HG03045 (cell line): ENCODE data around the gene GADL1.

Source experiments
- ATAC-seq: cut with Tn5 transposase; IDR thresholded peaks from one replicate; pipeline ENCODE4 v1.9.1; 2021; ENCODE audit warnings: mild to moderate bottlenecking, moderate library complexity; ENCODE audit not compliant: unreplicated experiment

GADL1 gene

DNA sequence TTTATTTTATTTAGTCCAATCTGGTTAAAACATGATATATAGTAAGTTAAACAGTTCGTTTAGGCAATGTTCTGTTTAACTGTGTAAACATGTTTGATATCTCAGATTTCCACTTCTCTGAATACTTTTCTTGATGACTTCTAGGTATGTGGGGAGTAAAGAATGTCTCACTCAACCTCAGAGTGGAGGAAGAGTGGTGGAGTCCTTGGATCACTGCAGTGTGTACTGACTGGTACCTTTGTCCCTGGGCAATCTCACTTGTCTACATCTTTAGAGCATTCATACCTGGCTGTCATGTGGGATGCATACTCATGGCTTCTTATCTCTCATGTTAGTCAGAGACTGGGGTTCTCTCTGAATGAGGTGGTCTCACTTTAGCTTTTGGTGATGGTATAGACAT is 15.6 kb downstream of the GADL1 start:
- no peak for ATAC-seq

DNA sequence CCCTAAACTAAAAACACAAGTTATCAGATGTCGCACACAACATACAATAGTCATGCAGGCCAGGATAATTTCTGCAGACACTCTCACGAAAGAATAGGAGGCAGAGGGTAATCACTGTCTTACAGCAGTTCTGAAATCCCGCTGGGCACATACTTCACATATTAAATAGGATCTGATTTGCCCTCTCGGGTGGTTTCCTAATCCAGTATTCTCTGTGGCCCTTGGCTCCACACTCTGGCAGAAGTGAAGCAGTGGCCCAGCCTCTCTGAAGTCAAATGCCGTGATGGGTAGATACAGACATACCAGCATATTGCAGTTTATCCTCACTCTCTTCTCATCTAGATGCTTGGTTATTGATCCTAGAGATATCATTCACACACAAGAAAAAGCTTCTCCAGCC is 19.0 kb downstream of the GADL1 start:
- ATAC-seq = no peak

DNA sequence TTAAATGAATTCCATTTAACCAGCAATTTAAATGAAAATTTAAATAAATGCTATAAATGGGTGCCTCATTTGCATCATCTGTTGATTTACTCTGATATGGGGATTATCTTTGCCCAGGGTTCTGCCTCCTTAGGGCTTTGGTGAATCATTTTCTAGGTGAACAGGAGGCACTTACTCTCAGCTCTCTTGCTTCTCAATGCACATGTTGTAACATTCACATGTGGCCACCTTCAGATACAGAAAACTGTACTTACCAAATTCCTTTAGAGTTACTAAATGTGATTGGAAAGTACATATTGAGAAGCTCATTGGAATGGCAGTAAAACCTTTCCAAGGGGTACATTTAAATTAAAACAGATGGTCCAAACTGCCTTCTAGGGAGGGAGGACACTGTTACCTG is 20.8 kb downstream of the GADL1 start:
- no peak for ATAC-seq

DNA sequence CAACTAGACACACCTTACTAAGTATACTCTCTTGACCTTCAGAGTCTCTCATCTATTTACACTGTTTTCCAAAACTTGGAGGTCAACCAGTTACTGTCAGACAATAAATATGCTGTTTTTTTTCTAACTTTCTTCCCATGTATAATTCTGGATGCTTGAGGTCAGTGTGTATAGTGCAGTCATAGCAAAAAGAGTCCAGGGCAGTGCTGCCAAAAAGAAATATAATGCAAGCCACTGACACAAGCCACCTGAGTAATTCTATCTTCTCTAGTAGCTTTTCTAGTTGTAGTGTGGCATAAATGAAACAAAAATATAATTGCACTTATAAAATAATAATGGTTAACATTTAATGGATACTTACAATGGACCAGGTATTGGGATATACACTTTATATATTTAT is 21.6 kb downstream of the GADL1 start:
- no peak for ATAC-seq

DNA sequence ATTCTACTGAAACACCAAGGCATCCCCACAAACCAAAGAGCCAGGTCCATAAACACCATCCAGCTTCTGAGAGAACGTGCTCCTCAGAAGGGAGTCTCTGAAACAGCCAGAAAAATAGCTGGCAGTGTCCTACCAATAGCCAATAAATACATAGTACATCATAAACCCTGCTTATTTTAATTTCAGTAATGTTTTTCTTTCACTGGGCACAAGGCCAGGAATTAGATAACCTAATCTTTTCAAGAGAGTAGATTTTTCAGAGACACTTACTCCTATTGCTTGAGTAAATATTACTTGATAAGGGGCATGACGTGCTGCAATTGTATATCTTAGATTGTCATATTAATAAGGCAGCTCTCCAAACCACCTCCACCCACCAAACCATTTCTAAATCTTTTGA is 22.7 kb downstream of the GADL1 start:
- ATAC-seq = no peak

DNA sequence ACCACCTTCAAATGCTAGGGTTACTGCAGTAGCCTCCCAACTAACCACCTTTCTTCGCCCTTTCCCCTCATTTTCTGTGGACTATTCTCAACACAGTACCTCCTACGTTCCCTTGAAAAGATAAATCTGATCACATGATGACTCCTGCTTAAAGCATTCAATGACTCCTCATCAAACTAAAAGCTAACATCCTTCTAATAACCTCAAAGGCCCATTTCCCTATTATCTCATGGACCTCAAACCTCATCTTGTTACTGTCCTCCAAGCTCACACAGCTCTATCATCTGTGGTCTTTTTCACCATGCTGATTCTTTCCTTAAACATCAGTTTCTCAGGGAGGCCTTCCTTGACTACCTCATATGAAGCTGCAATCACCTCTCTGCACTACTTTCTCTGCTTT is 29.6 kb downstream of the GADL1 start:
- no peak for ATAC-seq

DNA sequence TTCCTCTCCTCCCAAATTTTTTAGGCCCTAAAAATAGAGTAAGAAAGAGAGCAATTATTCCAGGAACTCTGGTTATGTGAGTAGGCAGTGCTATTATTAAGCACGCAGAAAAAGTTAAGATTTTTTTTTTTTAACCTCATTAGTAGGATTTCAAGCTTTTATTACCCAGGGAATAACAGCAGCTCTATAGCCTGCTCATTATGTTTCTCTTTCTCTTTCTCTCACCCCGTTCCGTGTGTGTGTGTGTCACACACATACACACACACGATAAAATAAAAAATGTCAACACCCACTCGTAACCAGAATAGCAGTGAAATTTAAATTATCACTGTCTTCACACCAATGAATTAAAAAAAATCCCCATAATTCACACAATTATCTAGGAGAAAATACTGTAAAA is 30.3 kb downstream of the GADL1 start:
- ATAC-seq = no peak

DNA sequence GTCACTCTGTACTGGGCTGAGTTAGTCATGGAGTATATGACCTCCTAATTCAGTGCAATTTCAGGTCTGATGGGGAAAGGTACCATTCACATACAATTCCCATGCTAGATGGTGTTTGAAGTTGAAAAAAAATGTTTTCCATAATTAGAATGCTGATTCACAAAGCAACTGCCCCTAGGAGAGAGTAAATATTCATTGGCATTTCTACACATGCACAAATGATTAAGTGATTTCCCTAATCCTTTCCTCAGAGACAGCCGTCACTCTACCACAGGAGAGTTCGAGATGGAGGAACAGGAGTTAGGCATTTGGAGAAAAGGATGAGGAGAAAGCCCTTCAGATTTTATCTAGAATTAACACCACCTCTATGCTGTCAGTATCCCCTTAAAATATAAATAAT is 32.5 kb downstream of the GADL1 start:
- ATAC-seq = no peak

DNA sequence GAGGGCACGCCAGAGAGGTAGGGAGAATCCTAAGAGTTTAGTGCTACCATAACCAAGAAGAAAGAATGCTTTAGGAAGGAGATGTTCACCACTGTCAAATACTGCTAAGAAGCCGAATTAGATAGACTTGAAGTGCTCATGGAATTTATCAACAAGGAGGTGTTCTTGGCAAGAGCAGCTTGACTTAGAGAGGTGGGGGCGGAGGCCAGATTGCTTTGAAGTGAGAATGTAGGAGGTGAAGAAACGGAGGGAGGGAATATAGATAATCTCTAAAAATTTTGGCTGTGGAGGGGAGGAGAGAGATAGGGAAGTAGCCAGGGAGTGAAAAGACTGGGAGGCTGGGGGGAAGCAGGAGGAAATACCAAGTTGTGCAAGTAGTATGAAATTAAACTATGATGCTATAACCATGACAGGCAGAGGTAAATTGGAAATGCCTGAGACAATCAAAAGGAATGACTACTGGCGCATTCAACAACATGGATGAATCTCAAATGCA is 35.5 kb downstream of the GADL1 start:
- ATAC-seq = no peak

DNA sequence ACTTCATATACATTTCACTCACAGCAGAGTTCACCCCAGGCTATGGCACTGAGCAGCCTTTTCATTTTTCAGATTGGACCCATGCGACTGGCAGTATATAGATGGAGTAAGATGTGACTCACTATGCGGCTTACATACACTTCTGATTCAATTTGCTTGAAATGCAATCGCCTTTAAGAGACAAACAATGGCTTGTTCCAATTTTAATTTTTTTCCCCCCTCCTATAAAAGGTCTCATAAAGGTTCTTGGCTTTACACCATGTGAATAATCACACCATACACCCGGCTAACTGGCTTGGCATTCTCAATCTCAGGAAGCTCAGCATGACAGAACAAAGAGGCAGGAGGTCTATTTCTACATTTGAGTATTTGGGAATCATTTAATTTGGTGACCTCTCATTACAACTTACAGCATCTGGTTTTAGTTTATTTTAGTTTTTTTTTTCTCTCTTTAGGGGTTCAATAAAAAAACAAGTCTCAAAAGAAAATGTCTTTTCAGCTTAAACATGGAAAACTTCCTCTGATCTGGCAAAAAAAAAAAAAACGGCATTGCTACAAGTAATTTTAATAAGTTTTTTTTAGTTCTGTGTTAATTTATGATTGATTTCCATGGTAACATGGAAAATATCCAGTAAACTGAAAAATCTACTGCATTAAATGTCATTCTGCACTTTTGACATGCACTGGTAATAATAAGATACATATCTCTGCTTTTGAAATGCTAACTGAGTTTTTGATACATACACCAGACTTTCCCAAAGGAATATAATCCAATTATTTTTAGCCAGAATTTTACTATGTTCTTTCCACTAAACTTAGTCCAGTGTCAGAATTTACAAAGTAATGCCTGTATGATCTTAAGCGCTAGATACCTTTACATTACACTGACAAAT is 38.8 kb downstream of the GADL1 start:
- no peak for ATAC-seq

DNA sequence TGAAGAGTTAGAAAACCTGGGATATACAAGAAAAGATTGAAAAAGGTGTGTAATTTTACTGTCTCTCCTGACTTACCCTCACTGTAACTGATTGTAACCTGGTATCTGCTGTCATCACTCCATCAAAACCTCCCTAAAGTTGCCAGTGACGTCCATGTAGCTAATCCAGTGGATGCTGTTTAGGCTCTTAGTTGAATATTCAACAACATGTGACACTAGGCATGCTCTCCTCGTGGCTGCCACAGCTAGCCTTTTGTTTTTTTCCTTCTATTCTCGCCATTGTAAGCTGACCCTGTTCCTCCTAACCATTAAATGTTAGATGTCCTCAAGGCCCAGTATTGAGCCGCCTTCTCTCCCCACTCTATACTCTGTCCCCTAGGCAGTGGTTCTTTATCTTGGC is 41.6 kb downstream of the GADL1 start:
- ATAC-seq = no peak

DNA sequence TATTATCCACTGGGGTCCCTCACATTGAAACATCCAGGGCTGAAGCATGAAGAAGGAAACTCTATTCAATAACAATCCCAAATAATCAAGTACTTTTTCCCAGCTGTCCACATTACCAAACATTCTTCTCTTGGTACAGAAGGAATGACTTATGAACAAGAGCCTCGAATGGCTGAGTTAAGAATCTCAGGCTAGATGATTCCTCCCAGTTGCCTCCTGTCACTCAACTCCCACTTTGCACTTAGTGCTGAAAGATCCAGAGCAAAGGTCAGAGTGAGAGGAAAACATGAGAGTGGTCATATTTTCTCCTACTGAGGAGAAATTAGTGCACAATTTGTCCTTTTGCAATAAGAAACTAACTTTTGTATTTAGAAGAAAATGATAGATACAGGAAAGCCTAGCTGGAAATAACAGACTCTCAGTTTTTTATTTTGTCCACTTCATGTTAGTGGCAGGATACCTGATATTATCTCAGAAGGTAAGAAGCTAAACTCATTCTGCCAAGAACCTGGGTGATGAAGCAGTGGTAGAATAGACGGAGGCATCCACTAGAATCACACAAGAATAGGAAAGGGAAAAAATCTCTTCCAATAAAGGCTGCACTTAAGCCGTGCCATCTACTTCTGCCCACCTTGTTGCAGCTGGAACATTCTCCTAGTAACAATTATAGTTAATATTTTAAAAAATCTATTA is 46.2 kb downstream of the GADL1 start:
- ATAC-seq = no peak

DNA sequence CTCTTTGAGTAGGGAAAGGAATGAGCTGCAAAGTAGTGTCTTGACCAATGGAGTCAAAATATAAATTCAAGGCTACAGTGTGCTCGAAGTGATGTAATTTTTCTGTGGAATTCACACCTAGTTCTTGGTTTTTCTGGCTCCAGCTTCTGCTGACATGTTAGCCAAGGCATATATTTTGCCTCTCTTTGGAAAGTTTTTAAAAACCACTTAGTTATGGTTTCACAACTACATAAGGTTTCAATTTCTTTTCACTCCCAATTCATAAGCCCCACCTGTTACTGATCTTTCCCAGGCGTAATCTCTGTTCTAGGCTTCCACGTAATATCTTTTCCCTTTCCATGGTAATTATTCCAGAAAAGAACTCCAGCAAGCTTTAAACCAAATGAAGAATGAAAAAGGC is 46.9 kb downstream of the GADL1 start:
- ATAC-seq = no peak

DNA sequence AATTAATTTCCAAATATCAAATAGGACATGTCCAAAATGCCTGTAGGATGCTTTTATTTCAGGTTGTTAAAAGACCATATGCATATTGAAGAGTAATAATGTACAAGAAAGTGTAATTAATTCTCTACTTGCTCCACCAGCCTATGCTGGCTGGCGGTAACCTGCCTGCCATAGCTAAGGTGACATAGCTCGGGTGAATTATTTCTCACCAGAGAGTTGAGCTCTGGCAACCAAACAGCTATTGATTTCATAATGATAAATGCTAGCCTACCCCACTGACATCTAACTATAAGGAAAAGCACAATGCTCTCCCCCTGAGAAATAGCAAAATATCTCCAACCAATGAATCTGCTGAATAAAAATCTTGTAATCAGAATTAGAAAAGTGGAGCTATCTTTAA is 48.9 kb downstream of the GADL1 start:
- no peak for ATAC-seq

DNA sequence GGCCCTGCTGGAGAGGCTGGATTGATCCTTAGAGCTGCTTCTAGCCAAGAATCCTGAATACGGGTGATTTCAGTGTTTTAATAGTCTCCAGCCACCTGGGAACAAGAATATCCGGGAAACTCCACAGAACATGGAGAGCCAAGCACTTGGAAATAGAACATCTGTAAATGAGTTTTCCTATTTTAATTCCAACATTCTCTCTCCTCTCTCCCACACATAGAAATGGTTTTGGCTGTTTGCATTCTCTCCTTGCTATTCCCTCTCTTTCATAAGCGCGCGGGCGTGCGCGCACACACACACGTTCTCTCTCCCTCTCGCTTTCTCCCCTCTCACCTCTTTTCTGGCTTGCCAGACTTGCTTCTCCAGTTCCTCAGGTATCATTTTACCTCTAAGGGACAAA is 50.6 kb downstream of the GADL1 start:
- no peak for ATAC-seq

DNA sequence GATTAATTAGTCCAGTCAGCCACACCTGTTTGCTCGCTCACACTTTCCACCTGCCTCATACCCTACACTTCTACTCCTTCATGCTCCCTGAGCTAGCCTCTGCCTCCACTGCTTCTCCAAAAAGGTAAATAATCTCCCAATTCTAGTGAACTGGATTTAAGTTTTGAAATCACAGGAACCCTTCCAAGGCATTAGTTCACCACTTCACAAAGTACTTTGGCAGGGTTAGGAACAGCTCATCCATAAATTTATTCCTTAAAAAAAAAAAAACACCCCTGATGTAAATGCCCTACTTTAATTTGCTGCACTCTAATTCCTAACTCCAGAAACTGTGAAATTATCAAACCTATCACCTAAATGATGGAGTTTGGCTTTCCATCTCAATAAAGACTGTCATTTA is 58.3 kb downstream of the GADL1 start:
- no peak for ATAC-seq

DNA sequence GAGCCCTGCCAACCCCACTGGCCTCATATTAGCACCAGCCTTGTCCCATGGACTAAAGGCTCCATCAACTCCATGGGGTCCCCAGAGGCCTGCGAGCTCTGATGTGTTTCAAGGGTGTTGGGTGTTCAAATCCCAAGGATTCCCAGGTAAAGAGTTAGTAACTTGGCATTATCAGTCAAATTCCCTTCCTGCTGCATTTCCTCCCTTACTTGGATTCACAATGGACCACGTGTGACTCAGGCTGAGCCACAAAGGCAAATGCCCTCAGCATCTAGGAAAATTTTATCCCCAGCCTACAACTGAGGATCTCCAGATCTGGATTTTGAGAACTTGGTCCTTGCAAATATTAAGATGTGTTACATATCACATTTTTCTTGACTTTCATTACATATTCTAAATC is 58.8 kb downstream of the GADL1 start:
- ATAC-seq = no peak

DNA sequence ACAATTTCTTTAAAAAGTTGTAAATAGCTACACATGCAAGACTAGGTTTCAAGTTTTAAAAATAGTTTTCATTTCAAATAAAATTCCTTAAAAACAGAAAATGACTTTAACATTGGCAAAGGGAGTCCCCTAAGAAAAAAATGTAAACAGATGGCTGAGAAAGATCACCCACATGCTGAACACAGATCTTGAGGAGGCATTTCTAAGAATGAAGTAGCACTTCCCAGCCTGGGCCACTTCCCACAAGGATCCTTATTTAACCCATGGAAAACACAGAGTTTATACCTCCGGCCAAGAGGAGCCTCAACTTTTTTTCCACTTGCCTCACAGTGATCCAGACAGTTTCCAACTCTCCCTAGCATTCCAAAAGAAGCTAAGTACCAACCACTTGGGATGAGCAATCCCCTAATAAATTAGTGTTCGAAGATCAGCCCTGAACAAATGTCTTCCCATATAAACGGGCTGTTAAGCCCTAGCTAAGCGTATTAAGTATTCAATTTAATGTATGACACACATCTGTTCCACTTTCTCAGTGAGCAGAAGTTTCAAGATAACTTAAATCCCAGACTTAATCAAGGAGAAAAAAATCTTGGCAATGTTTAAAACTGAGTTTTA is 61.4 kb downstream of the GADL1 start:
- ATAC-seq = no peak

DNA sequence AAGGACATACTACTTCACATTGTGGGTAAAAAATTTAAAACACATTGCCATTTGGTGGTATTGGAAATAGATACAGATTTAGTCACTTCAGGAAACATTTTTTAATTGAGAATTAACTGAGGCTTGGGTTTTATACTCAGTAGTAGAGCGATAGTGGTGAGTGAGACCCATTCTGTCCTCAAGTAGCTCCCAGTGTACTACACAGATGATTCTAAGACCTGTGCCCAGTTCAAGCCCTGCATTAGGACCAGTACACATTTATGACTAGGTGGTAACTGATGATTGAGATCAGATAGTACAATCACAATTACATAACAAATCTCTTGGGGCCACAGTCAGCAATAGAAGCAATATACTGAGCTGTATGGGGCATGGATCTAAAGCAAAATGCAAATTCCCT is 67.4 kb downstream of the GADL1 start:
- no peak for ATAC-seq

DNA sequence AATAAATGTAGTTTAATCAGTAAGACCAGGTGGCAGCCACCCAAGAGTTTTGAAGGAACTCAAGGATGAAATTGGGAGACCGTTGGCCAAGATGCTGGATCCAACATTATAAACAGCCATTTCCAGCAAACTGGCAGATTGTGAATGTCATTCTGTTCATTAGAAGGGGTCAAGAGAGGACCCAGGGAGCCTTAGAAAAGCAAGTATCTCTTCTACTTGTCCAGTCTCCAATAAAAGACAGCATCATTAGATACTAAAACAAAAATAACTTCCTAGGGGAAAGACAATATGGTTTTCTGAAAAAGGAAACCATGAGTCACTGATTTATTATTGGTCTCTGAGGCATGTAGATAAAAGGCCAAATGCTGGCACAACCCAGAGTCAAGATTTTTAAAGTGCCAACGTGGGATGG is 67.9 kb downstream of the GADL1 start:
- no peak for ATAC-seq

DNA sequence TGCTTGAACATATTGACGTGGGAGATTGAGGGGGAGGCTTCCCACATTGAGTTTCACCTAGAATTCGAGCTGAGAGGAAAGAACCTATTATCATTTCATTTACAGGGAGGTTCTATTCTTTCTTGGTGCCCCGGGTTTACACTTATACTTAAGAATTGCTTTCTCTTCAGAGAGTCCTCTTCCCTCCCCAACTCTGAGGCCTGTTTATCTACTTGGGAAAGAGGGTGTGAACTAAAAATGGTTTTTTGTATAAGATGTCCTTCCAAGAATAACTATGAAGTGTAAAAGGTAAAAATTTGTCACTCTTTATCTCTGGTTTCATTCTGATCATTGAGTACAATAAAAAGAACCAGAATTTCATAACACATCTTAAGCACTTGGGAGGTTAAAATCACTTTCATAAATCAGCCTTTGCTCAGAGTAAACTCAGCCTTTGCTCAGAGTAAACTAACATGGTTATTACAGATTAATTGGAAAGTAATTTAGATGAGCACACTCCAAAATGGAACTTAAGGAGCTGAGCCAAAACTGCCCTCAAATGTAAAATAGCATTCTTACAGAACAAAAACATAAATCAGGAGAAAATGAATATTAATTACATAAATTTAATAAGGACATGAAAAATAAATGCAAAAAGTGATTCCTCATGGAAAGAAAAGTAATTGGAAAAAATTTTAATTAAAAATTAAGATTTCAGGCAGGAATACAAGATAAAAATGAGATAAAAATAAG is 75.2 kb downstream of the GADL1 start:
- ATAC-seq = no peak
